M059J (cell line): ENCODE measurements around the gene EVA1B. TPM values are rescaled to one million over a fixed set of nuclear protein-coding genes. Genes with fewer than 3 reads are reported as not detected.

ENCODE experiments used
- DNase-seq: peaks from one replicate; pipeline ENCODE4 v3.0.0-alpha.2; 2012; ENCODE audit warnings: low read depth
- total RNA-seq: library from RNA; depleted of rRNA; stranded (reverse); fragments of >200 nt; shearing (Covaris generic); gene quantifications from 2 replicates; pipeline ENCODE4 v1.2.3, GENCODE V29; 2014; rRNA removed

The EVA1B gene, protein sequence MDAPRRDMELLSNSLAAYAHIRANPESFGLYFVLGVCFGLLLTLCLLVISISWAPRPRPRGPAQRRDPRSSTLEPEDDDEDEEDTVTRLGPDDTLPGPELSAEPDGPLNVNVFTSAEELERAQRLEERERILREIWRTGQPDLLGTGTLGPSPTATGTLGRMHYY
- 35.8 and 44.5 TPM in 2 replicates for total RNA-seq

DNA sequence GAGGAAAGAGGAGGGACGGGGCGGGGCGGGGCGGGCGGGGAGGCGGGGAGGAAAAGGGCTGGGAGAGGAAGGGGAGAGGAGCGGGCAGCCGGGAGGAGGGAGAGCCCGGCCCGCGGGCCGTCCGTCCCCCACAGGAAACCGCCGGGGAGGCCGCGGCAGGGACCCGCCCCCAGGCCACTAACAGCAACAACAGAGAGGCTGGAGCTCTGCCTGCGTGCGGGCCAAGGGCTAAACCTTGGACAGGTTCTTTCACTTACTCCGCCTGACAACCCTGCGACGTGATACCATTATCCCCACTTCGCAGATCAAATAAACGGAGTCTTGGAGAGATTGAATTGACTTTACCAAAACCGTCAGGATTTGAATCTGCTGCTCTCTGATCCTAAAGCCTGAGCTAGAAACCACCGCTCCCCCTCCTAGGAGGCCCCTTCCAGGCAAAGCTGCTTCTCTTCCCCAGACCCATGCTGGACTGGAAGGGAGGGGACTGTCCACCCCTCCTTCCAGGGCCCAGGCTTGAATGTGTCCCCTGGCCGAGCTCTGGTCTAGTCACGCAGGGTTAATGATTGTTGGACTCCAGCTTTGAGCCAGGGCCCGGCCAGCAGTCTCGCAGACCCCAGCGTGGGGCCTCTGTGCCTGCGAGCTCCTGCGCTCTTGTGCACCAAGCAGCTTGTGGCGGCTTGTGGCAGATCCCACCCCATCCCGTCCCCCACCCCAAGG, at the start of gene EVA1B:
Gene EVA1B (minus strand): TSS at position 10 of the 717 bp plus-strand sequence. CDS start 608 bp downstream, outside the sequence.
- DNase-seq: peak; percentile 78

DNA sequence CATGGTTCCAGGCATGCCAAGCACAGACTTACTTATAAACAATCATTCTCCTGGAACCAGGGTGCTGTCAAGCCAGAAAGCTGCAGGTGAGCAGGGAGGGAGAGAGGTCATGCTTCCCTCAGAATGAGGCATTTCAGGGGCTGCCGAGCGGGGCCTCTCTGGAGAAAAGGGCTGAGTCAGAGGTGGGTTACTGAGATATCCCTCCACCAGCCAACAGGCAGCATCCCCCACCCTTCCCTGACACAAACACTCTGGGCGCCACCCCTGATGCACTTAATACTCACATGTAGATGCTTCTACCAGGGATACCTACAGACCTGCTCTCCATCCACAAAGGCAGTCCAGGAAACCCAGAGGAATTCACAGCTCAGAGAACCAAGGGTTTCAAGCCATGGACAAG, 49.2 kb upstream of the EVA1B start:
- DNase-seq: peak; percentile 24

DNA sequence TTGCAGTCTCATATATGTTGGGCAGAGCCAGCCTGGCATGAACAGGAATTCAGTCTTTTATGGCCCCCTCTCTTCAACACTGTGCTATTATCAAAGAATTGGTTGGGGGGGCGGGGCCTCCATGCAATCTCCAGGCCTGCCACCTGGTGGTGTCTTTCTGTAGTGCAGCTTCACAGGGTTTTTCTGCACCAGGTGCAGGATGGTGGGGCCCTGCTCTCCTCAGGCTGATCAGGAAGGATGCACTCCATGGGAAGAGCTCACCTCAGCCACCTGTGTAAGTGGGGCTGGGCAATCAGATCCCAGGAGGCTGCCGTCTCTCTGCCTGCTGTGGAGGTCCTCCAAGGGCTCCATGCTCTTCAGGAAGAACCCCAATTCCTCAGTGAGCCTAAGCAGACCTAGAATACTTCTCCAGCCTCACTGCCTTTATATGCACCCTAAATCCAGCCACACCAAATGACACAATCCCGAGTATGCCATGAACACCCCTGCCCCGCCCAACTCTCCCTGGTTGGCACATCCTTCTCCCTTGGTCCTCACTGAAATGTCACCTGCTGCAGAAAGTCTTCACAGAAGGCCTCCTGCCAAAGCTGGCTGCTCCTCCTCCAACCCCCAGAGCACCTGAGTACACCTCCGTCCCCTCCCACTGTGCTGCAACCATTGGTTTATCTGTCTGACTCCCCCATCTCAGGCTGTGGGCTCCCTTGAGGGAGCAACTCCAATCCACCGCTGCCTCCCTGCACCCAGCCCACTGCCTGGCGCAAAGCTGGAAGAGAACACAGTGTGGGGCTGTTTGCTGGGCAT, 45.8 kb upstream of the EVA1B start:
- DNase-seq: peak; percentile 66

DNA sequence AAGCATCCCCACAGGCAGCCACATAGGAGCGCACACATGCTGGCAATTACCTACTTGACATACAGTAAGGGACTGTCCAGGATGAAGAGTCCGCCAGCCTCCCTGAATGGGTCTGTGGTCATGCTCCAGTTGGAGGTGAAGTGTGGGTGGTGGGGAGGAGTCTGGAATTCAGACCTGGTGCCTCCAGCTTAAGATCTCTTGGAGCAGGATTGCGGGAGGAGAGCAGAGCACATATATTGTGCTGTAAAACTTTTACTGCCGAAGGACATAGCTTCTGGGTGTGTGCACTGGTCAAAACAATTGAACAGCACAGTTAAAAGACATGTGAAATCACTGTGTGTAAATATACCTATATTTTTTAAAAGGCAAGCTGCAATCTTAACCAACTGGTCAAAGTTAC, 44.4 kb upstream of the EVA1B start:
- DNase-seq: no peak

DNA sequence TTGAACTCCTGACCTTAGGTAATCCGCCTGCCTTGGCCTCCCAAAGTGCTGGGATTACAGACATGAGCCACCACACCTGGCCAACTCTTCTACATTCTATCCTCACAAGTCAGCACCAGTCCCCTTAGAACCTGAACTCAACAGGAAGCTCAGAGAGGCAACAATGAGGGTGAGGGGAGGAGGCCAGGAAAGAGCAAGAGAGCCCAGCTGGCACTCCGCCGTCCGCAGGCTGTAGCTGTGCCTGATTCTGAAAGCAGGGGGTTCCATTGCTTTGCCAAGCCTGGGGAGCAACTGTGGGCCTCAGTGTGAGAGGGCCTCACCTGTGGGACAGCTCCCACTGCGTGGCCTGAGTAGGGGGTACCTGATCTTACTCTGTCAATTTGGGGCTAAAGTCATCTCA, 43.6 kb upstream of the EVA1B start:
- no peak for DNase-seq

DNA sequence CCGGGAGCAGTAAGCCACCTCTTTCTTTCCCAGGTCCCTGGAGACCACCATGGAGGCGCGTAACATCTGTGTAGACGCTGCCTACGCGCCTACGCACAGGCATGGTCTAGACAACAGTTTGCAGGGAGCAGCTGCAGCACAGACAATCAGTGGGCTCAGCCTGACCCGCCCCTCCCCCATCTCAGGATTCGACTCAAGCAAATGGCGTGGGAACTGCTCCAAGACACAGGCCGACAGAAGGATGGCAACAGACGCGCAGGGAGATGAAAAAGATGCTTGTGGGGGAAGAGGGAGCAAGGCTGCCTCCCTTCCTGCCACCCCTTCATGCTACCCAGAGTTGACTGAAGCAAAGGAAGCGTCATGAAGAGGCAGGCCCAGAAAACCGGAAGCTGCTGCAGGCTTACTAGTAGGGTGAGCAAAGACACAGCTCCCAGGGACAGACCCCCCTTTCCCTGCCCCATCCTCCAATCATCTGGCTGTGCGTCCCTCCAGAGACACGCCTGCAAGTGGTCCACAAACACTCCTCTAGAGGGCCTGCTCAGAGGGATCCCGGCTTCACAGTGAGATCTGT, 42.7 kb upstream of the EVA1B start:
- no peak for DNase-seq

DNA sequence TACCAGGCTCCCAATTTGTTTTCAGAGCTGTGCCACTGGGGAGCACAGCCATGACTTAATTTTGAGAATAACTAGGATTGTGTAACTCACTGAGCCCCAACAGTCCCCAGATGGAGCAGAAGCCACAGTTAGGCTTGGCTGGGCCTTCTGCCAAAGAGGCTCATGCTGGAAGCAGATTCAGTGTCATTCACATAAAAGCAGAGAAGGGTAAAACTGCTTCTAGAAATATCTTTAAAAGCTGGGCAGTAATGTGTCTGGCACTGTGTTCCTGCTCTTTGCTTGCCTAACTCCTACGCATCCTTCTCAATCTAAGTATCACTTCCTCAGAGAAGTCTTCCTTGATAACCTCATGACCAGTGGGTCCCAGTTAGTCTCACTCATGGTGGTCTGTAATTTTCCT, 41.9 kb upstream of the EVA1B start:
- DNase-seq: peak; percentile 69

DNA sequence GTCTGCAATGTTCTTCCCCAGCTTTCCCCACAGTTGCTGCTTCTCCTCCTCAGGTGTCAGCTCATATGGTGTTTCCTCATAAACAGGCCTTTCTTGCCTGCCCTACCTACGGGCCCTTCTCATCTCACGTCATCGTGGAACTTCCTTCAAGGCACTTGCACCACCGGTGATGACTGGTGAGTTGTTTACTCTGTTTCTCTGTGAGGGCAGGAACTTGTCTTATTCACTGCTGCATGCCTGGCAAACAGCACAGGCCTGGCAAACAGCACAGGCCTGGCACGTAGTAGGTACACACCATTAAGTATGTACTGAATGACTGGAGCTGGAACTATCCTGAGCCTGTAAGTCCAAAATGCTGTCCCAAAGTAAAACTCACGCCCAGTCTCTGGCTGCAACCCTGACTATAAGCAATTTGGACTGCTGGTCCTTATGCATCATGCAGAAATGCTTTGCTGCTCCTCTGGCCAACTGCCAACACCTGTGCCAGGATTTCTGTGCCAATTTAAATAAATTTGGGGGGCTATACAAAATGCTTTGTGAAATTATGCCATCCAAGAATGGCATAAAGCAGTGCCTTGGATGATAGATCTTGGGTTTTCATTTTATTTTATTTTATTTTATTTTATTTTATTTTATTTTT, 36.6 kb upstream of the EVA1B start:
- peak; percentile 9 for DNase-seq

DNA sequence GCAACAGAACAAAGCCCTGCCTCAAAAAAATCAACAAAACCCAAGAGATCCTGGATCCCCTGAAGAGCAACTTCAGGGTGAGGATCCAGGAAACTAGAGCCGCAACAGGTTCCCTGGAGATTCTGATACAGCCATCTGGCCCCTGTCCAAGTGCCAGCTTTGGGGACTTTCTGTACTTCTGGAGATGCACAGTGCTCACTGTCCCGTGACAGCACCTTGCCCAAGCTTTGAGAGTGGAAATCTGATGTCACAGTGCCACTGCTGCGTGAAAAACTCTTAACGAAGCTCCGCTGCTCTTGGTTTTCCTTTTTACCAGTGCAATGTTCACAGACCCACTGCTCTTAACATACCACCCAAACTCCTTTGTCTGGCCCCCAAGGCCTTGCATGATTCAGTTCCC, 35.9 kb upstream of the EVA1B start:
- no peak for DNase-seq

DNA sequence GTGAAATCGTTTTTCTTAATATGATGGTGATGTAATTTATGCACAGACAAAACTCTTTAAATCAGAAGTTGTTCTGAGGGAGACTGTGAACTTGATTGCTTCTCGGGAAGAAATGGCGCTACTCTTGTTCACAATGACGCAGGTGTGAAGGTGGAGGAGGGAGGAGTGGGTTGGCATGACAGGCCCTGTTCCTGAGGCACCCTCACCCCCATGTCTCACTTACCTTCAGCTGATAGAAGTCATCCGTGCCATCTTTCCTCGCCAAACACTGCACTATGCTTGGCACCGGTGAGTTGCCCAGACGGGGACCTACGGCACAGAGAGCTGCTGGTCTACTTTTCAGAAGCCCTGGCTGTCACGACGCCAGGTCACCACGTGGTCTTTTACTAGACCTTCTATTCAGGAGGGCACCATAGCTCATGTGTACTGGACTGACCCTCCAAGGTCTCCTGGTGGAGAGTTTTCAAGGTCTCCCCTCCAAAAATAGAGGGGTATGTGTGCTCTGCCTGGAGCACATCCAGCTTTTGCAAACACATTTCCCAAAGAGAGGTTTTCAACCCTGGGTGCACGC, 35.2 kb upstream of the EVA1B start:
- no peak for DNase-seq

DNA sequence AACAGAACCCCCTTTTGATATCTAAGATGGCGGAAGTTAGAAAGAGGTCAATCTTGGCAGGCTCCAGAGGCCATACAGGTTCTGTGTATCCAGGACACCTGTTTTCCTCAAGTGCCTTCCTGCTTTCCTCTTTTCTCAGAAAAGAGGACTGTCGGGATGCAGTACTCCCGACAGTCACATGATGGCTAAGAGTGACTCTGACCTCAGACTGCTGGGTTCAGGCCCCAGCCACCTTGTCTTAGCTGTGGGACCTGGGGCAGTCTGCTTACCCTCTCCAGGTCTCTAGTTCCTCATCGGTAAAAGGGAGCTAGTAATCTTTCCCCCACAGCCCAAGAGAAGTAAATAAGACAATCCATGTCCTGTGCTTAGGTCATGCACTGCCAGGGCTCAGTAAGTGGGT, 32.4 kb upstream of the EVA1B start:
- no peak for DNase-seq

DNA sequence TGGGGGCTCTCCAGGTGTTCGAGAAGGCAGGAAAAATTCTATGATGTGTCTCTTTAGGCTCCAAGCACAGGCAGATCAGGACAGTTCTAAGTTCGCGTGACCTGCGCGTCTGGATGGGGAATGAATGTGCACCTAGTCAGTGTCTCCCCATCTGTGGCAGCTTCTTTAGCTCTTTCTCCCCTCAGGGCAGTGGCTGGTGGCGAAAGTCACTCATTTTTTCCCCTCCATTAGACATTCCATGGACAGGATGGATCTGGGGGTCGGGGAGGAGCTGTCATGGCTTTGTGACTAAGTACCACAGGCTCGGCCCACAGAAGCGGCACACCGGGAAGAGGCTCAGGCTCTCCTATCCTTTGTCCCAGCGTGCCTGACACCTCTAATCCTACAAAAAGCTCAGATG, 31.0 kb upstream of the EVA1B start:
- peak; percentile 59 for DNase-seq

DNA sequence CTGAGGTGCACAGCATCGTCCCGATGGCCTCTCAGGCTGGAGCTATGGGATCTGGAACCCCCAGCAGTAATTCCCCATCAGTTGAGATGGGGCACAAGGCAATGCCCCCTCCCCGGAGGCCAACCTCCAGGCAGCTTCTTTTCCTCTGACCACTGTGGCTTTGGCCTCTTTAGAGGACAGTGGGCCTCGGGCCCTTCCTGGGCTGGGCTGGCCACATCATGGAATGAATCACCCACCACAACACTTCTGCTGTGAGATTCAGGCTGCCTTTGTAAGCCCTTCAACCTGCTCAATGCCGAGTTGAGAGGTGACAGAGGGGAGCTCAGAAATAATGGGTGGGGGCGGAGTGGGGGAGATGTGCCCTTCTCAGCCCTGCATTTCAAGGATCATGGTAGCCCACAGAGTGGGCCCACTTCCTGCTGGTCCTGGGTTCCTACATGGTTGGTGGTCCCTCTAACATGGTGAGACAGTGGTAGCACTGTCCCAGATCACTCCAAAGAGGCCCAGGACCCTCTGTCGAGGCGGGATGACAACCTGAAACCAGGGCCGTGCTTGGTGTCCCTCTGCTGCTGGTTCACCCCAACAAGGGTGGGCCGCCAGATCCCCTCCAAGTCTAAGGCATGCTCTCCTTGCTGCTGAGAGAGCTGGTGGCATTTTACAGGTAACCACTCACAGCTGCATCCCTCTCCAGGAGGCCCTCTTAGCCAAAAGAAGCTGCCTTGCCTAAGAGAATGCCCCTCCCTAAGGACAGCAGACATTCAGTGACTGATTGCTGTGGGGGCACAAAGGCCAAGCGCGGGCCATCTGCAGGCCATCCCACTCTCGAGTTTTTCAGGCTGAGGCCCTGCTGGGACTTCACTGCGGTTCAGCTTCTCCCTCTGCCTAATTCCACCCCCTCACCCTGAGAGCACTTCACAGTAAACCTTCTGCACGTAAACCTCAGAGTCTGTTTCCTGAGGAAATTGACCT, 29.7 kb upstream of the EVA1B start:
- peak; percentile 94 for DNase-seq

DNA sequence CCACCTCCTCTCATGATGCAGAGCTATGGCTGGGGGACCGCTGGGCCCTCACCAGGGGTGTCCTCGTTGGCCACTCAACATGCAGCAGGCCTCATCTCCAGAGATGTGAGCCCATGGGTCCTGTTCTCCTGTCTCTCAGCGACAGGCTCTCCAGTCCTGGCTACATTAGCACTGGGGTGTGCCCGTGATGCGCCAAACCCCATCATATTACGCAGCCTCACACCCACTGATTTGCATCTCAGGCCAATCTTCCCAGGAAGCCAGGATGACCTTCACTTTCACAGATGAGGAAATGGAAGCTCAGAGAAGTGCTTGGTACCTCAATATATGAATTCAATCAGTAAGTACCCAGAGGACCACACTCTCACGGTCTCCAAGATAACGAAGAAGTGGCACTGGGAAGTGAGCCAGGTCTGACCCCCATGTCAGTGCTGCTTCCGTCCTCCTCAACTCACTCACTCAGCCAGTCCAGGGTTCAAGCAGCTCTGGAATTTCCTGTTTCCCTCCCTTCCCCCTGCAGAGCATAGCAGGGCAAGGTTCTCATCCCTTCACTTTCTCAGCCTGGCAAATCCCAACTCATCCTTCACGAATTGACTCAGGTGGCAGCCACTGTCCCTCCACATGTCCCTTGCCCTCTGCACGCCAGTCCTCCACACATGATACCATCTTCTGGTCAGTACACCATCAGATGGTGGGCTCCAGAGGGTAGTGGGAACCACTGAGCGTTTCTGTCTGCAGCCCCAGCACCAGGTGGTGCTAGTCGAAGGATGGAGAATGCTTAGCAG, 28.9 kb upstream of the EVA1B start:
- peak; percentile 91 for DNase-seq

DNA sequence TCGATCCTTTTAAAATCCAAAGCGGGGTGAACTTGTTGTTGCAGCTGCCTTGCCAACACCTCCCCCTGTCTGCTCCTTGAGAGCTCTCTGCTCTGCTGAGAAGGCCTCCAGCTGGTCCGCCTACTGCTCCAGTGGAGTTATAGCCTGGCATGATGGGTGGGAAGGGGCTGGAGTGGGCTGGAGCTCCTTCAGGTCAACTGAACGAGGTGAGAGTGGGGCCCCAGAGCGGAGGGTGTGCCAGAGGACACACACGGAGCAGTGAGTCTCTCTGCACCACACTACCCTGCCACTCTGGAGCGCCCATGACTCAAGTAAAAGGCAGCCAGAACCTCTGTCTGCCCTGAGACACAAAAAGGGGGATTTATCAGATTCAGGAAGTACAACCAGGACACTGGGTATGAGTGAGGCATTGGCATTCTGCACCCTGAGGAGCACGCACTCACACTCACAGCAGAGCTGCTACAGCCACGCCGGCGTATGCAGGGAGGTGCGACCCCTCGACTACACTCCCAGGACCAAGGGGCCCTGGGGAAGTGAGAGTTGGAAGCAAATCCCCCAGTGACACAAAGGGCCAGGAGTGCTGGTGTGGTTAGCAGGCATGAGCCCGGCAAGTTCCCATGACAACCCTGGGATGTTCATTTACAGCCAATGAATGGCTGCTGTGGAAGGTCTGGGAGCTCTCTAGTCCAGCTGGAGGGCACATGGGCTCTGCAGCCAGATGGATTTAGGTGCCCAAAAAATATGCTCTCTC, 28.0 kb upstream of the EVA1B start:
- peak; percentile 97 for DNase-seq

DNA sequence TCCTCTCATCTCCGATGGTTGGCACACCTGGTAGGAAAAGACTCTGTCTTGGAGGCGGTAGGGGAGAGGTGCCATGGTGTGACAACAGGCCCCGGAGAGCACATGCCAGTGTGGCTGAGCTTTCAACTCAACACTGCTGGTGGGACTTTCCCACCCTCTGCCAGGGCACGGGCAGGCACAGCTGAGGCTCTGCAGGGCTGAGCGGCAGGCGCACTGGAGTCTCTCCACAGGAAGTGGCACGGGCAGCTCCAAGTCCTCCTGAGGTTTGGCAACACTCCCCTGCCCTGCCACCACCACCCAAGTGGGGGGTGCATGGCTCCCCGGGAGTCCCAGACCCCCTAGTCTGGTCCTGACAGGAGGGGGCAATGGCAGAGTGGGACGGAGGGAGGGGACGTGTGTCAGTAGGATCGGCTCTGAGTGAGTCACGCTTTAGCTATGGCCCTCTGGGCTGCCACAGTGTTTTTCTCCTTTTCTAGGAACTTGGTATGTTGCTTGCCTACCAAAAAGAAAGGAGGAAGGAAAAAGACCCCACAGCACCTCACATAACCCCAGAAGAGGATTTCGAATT, 27.3 kb upstream of the EVA1B start:
- DNase-seq: peak; percentile 98

DNA sequence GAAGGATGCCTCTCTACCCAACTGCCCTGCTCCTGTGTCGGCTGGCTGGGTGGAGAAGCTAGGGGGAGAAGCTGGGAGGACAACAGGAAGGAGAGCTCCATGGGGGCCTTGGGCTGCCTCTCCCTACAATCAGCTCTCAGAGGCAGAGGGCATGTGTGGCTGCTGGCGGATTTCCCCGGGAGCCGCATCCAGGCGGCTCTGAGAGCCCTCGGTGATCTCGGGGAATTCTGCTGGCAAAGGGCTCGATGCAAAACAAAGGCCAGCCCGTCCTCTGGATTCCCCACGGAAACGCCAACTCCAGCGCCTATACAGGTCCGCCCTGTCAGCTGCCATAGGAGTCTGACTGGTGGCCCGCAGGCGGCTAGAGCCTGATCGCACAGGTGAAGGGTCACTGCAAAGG, 26.4 kb upstream of the EVA1B start:
- peak; percentile 54 for DNase-seq

DNA sequence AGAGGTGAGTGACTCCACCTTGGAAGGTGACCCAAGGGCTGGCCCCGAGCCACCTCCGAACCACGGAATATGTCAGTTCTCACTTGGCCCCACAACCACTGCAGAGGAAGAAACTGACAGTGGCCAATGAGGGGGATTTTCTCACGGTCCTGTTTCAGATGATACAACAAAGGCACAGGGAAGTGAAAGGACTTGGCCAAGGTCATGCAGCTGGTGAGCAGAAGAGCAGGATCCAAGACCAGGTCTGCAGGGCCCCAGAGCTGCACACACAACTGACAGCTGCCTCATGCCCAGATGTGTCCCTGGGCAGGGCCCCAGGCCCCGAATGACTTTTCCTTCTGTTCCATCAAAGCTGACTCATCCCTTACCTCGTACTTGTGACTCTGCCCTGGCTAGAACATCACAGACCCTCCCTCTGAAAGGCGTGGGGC, 25.8 kb upstream of the EVA1B start:
- peak; percentile 81 for DNase-seq
